SK-N-SH (cell line): Measurements from ENCODE around the gene DLG3. TPM values are rescaled to one million over a fixed set of nuclear protein-coding genes. Genes with fewer than 3 reads are reported as not detected.

ENCODE experiments used
- CTCF ChIA-PET: fragments of 300-600, 350-600 bp; formaldehyde crosslinking; extraction: SDS; loops from one replicate; lab custom pipeline; 2021; lab: Yijun Ruan, JAX
- POLR2A ChIA-PET: fragments of 350-600 bp; sonication (Branson Sonifier 250); formaldehyde crosslinking; extraction: SDS; loops from one replicate; lab custom pipeline; 2020; ENCODE audit warnings: antibody characterized with exemption, inconsistent platforms; lab: Yijun Ruan, JAX
- DNase-seq: peaks from one replicate; pipeline ENCODE4 v3.0.0; 2012
- H2AFZ ChIP-seq: fragments of 200-600 bp; sonication (generic); 2 replicates; pipeline ENCODE4 v1.8.1; 2016; ENCODE audit warnings: antibody characterized with exemption, mild to moderate bottlenecking, low read depth
- H3F3A ChIP-seq: fragments of 200-600 bp; sonication (generic); replicated peaks from 2 replicates; pipeline ENCODE3; 2016; ENCODE audit warnings: antibody characterized with exemption, mild to moderate bottlenecking; ENCODE audit not compliant: insufficient read depth
- H3K27ac ChIP-seq, 2 experiments: fragments of 200-500 bp in 1 of 2; fragments of 200-600 bp in 1 of 2; sonication (Bioruptor generic) in 1 of 2; sonication (generic), shearing (Covaris generic) in 1 of 2; 2 replicates each; pipeline versions ENCODE4 v1.5.1 to v1.6.1; 2014 to 2016; ENCODE audit warnings: low read depth in 2 of 2, inconsistent platforms in 1 of 2, low read length in 1 of 2, mild to moderate bottlenecking in 1 of 2, mixed read lengths in 1 of 2
- H3K27me3 ChIP-seq: fragments of 200-600 bp; sonication (generic), shearing (Covaris generic); 2 replicates; pipeline ENCODE4 v1.6.1; 2016; ENCODE audit warnings: mixed run types; ENCODE audit not compliant: insufficient read depth
- H3K36me3 ChIP-seq, 2 experiments: fragments of 200-500 bp in 1 of 2; fragments of 200-600 bp in 1 of 2; sonication (Bioruptor generic) in 1 of 2; sonication (generic) in 1 of 2; replicated peaks in 1 of 2; 2 replicates each; pipeline versions ENCODE3 to v1.5.1; 2014 to 2016; ENCODE audit warnings: low read length in 1 of 2, mild to moderate bottlenecking in 1 of 2; ENCODE audit not compliant: insufficient read depth in 2 of 2, control insufficient read depth in 1 of 2
- H3K4me1 ChIP-seq, 2 experiments: fragments of 200-500 bp in 1 of 2; fragments of 200-600 bp in 1 of 2; sonication (Bioruptor generic) in 1 of 2; sonication (generic), shearing (Covaris generic) in 1 of 2; 2 replicates each; pipeline versions ENCODE4 v1.5.1 to v1.6.1; 2014 to 2016; ENCODE audit warnings: low read depth in 1 of 2, low read length in 1 of 2, mixed run types in 1 of 2; ENCODE audit not compliant: insufficient read depth in 2 of 2, control insufficient read depth in 1 of 2
- H3K4me2 ChIP-seq: fragments of 200-600 bp; sonication (generic), shearing (Covaris generic); 2 replicates; pipeline ENCODE4 v1.6.1; 2017; ENCODE audit warnings: mixed run types
- H3K4me3 ChIP-seq, 2 experiments: fragments of 200-500 bp in 1 of 2; fragments of 200-600 bp in 1 of 2; sonication (Bioruptor generic) in 1 of 2; sonication (generic), shearing (Covaris generic) in 1 of 2; 2 replicates each; pipeline versions ENCODE4 v1.5.1 to v1.8.1; 2014 to 2016; ENCODE audit warnings: low read depth in 2 of 2, inconsistent platforms in 1 of 2, low read length in 1 of 2, mild to moderate bottlenecking in 1 of 2, mixed read lengths in 1 of 2, moderate library complexity in 1 of 2
- H3K79me2 ChIP-seq: fragments of 200-600 bp; sonication (generic); 2 replicates; pipeline ENCODE4 v1.8.1; 2017; ENCODE audit warnings: mild to moderate bottlenecking; ENCODE audit not compliant: insufficient read depth
- H3K9ac ChIP-seq: fragments of 200-600 bp; sonication (generic); 2 replicates; pipeline ENCODE4 v1.6.1; 2017; ENCODE audit warnings: mixed run types
- H3K9me2 ChIP-seq: fragments of 200-600 bp; sonication (generic); 2 replicates; pipeline ENCODE4 v1.6.1; 2017; ENCODE audit warnings: mixed run types
- H3K9me3 ChIP-seq: fragments of 200-600 bp; sonication (generic); 2 replicates; pipeline ENCODE4 v1.6.1; 2017; ENCODE audit warnings: mixed run types, mild to moderate bottlenecking, moderate library complexity
- H4K20me1 ChIP-seq: fragments of 200-600 bp; sonication (generic); 2 replicates; pipeline ENCODE4 v1.6.1; 2017; ENCODE audit warnings: mild to moderate bottlenecking, mixed run types; ENCODE audit not compliant: insufficient read depth
- ELF1 ChIP-seq: IDR thresholded peaks from 2 replicates; pipeline ENCODE4 v1.4.0; 2012
- EP300 ChIP-seq, 2 experiments: IDR thresholded peaks; 2 replicates each; pipeline versions ENCODE4 v1.4.0 to v1.6.1; 2012; ENCODE audit warnings: borderline replicate concordance in 1 of 2, low read depth in 1 of 2, low read length in 1 of 2
- MAX ChIP-seq: IDR thresholded peaks from 2 replicates; pipeline ENCODE4 v1.4.0; 2012; ENCODE audit warnings: low read depth
- NFIC ChIP-seq: IDR thresholded peaks from 2 replicates; pipeline ENCODE4 v1.4.0; 2012; ENCODE audit warnings: borderline replicate concordance
- REST ChIP-seq: IDR thresholded peaks from 2 replicates; pipeline ENCODE4 v1.6.1; 2012; ENCODE audit warnings: mild to moderate bottlenecking, low read depth, low read length, moderate library complexity
- TCF12 ChIP-seq: IDR thresholded peaks from 2 replicates; pipeline ENCODE4 v1.4.0; 2012
- USF2 ChIP-seq: fragments of 150-350 bp; IDR thresholded peaks from 2 replicates; pipeline ENCODE4 v1.6.1; 2017; ENCODE audit warnings: antibody characterized with exemption, low read length, low read depth, borderline replicate concordance
- WGBS: methylation state at CpG from one replicate; pipeline ENCODE4 v1.1.6; 2017; ENCODE audit warnings: low lambda C conversion rate; 5-methylcytosine and 5-hydroxymethylcytosine counted together
- polyA plus RNA-seq, 3 experiments: library from polyadenylated mRNA; depleted of rRNA; stranded (reverse); fragments of >200 nt; gene quantifications; 2 replicates each; pipeline ENCODE4 v1.2.3, GENCODE V29; 2012
- small RNA-seq, 7 experiments: library from RNA; depleted of rRNA; stranded (forward); fragments of <200 nt; gene quantifications; one replicate each; pipeline ENCODE3, GENCODE V24; 2012

The DLG3 gene
- polyA plus RNA-seq, 1 of the 3 experiments (the other 2 are of a cell fraction): 11.7 TPM

- H2AFZ ChIP-seq: no peak overlapping the region
- no peak for DNase-seq
- TF ChIP-seq ELF1: no peak
- no peak for TF ChIP-seq REST
- TF ChIP-seq EP300 (IDR thresholded peaks at IDR 0.05; ENCODE audit: borderline replicate concordance in 1 of 2, low read depth in 1 of 2, low read length in 1 of 2): no peak
- no peak for TF ChIP-seq USF2
- no peak for TF ChIP-seq MAX
- TF ChIP-seq NFIC: no peak
- no peak for TF ChIP-seq TCF12
- TF ChIP-seq, all 33 proteins: peak for 0
- no peaks in the 10 kb centered on the region for H3K4me1 ChIP-seq
- 20% methylated on average over 5 of the region's 5 CpGs for WGBS
- no peaks in the 10 kb centered on the region for H4K20me1 ChIP-seq
- H3K27me3 ChIP-seq: no peaks in the 10 kb centered on the region
- no peak overlapping the region for H3K4me3 ChIP-seq
- no peak overlapping the region for H3K4me2 ChIP-seq
- H3K36me3 ChIP-seq: no peaks in the 10 kb centered on the region
- H3K27ac ChIP-seq: no peak overlapping the region
- no peak overlapping the region for H3K9ac ChIP-seq
- CTCF ChIA-PET: no interaction called here
- no peaks in the 10 kb centered on the region for H3F3A ChIP-seq
- POLR2A ChIA-PET: no interaction called here
- no peaks in the 10 kb centered on the region for H3K9me2 ChIP-seq
- no peaks in the 10 kb centered on the region for H3K9me3 ChIP-seq
- H3K79me2 ChIP-seq: no peaks in the 10 kb centered on the region
Observed at GRCh38 chrX:70554948-70555347, 110.3 kb downstream of the DLG3 start.

Small RNA genes lying within 50 kb of the gene (small RNA-seq; reads per million reads assigned to genes)
- gene RNU4-81P: 0 reads per million in 7 experiments
- gene RNY4P23: 0 to 5.7 (median 1.1) reads per million in 7 experiments

Other genes starting within 250 kb of the DLG3 start
- not detected in 2 replicates for gene AWAT1, start 210.2 kb upstream of the DLG3 start, polyA plus RNA-seq (2012; rRNA removed)
- gene P2RY4, start 184.6 kb upstream of the DLG3 start, polyA plus RNA-seq (2012; rRNA removed): 0.05 and 0.06 TPM in 2 replicates
- not detected in 2 replicates for gene ARR3, start 176.5 kb upstream of the DLG3 start, polyA plus RNA-seq (2012; rRNA removed)
- not detected in 2 replicates for gene RAB41, start 162.7 kb upstream of the DLG3 start, polyA plus RNA-seq (2012; rRNA removed)
- 169 and 190 TPM in 2 replicates for gene PDZD11, start 154.9 kb upstream of the DLG3 start, polyA plus RNA-seq (2012; rRNA removed)
- gene KIF4A, start 154.7 kb upstream of the DLG3 start, polyA plus RNA-seq (2012; rRNA removed): 11.0 and 11.5 TPM in 2 replicates
- 0.06 and 0.08 TPM in 2 replicates for gene GDPD2, start 21.5 kb upstream of the DLG3 start, polyA plus RNA-seq (2012; rRNA removed)